GM19240 (cell line): Measurements from ENCODE around the gene TMEM151A.
"Not testable (repeated sequence)": the region's sequence is repeated elsewhere in the genome, so short reads cannot be mapped to it uniquely, and the experiment has no call there.

ENCODE experiments used
- DNase-seq: peaks from one replicate; pipeline ENCODE4 v3.0.0; 2011; ENCODE audit warnings: low spot score; ENCODE audit not compliant: insufficient read length

The TMEM151A gene

GRCh38 chr11:66291706-66292542 lies at the start of gene TMEM151A:
Gene TMEM151A (plus strand): TSS chr11:66291894. CDS start chr11:66292014, 120 bp downstream.
- no peak for DNase-seq

- DNase-seq, result no peak
Measured at GRCh38 chr11:66242095-66242765, 49.5 kb upstream of the TMEM151A start.

GRCh38 chr11:66243782-66244535 lies 47.7 kb upstream of the TMEM151A start:
- DNase-seq, result no peak

GRCh38 chr11:66247295-66247694 lies 44.4 kb upstream of the TMEM151A start:
- DNase-seq, result no peak

GRCh38 chr11:66247801-66248200 lies 43.9 kb upstream of the TMEM151A start:
- no peak for DNase-seq

- DNase-seq, result no peak
Measured at GRCh38 chr11:66248903-66249302, 42.8 kb upstream of the TMEM151A start.

- DNase-seq, result no peak
Measured at GRCh38 chr11:66251809-66252208, 39.9 kb upstream of the TMEM151A start.

GRCh38 chr11:66253081-66253480 lies 38.6 kb upstream of the TMEM151A start:
- not testable (repeated sequence) for DNase-seq

- DNase-seq, result no peak
Measured at GRCh38 chr11:66258473-66258893, 33.2 kb upstream of the TMEM151A start.

- DNase-seq, result no peak
Measured at GRCh38 chr11:66259225-66259624, 32.5 kb upstream of the TMEM151A start.

GRCh38 chr11:66259956-66260355 lies 31.7 kb upstream of the TMEM151A start:
- DNase-seq, result no peak

- no peak for DNase-seq
Measured at GRCh38 chr11:66261578-66261977, 30.1 kb upstream of the TMEM151A start.

- DNase-seq, result no peak
Measured at GRCh38 chr11:66262191-66262590, 29.5 kb upstream of the TMEM151A start.

GRCh38 chr11:66262696-66263095 lies 29.0 kb upstream of the TMEM151A start:
- DNase-seq, result no peak

- DNase-seq, result no peak
Measured at GRCh38 chr11:66263231-66263630, 28.5 kb upstream of the TMEM151A start.

- DNase-seq, result no peak
Measured at GRCh38 chr11:66263785-66264184, 27.9 kb upstream of the TMEM151A start.

GRCh38 chr11:66264383-66264782 lies 27.3 kb upstream of the TMEM151A start:
- DNase-seq, result no peak

GRCh38 chr11:66264914-66265313 lies 26.8 kb upstream of the TMEM151A start:
- DNase-seq, result no peak

- DNase-seq, result no peak
Measured at GRCh38 chr11:66265531-66266377, 25.9 kb upstream of the TMEM151A start.

- DNase-seq, result no peak
Measured at GRCh38 chr11:66266378-66267038, 25.2 kb upstream of the TMEM151A start.

- no peak for DNase-seq
Measured at GRCh38 chr11:66267039-66267378, 24.7 kb upstream of the TMEM151A start.
